Activated CD4-positive, alpha-beta T cell treated with anti-CD3 and anti-CD28 coated beads, Interleukin-2, amount 50 U/mL, for 1 hour (primary cell): ENCODE results near the gene ANAPC16.
"Not testable (repeated sequence)": the region's sequence is repeated elsewhere in the genome, so short reads cannot be mapped to it uniquely, and the experiment has no call there.

Source experiments
- DNase-seq: peaks from one replicate; pipeline ENCODE4 v3.0.0-alpha.2; 2020

Gene ANAPC16

DNA sequence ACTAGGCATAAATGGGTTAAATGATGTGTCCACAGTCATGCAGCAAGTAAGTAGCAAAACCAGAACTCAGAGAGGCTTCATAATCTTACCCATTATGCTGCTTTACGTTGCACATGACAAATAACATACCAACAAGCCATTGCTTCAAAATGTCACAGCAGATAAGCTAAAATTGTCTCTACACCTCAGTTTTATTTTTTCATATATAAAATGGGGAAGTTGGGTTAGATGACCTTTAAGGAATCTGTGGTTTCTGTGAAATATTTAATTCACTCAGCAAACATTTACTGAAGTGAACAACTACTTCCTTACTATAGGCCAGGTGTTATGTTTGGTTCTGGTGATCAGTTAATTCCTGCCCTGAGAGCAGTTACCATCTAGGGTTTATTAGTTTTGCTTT lies 2.5 kb downstream of the ANAPC16 start:
- DNase-seq: no peak

- DNase-seq: no peak
Measured at GRCh38 chr10:72218726-72219125, 2.9 kb downstream of the ANAPC16 start.

DNA sequence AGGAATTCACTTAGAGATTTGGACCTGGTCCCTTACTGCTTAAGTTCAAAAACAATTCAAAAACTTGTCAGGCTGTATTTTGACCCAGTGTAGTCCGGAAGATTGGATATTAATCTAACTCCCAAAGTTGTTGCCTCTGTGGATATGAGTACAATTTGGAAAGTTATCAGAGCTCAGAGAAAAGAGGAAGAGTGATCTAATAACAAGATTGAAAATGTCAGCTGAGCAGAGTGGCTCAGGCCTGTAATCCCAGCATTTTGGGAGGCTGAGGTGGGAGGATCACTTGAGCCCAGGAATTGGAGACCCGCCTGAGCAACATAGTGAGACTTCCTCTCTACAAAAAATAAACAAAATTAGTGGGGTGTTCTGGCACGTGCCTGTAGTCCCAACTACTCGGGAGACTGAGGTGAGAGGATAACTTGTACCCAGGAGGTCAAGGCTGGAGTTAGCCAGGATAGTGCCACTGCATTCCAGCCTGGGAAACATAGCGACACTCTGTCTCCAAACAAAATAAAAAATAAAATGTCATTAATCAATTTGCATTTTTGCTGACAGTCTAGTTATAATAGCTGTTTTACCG lies 3.5 kb downstream of the ANAPC16 start:
- DNase-seq: no peak

DNA sequence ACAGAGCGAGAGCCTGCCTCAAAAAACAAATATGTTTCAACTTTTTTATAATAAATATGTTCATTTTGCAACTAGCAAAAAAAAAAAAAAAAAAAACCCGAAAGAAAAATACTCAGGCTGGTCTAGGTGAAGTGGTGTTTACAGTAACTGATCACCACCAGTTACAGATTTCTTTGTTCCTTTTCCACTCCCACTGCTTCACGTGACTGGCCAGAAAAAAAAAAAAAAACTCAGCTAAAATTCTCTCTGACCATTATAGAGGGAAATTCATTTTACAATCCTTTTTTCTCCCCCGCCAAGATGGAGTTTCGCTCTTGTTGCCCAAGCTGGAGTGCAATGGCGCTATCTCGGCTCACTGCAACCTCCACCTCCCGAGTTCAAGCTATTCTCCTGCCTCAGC lies 4.8 kb downstream of the ANAPC16 start:
- no peak for DNase-seq

- DNase-seq: no peak
Measured at GRCh38 chr10:72221278-72221677, 5.5 kb downstream of the ANAPC16 start.

DNA sequence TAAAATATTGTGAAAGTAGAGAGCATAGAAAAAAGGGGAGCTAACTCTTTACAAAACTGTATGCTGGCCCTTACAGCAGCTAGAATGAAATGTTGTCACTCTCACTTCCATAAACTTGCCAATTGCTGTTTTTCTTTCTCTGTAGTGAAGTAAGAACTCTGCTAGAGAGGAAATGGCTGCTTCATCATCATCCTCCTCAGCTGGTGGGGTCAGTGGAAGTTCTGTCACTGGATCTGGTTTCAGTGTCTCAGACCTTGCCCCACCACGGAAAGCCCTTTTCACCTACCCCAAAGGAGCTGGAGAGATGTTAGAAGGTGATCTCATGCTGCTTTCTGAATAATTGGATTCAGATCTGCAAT lies 7.9 kb downstream of the ANAPC16 start:
- DNase-seq: no peak

- DNase-seq: not testable (repeated sequence)
Measured at GRCh38 chr10:72224191-72224590, 8.4 kb downstream of the ANAPC16 start.

- DNase-seq: no peak
Measured at GRCh38 chr10:72226418-72227027, 10.7 kb downstream of the ANAPC16 start.

- DNase-seq: no peak
Measured at GRCh38 chr10:72227826-72228225, 12.0 kb downstream of the ANAPC16 start.

- DNase-seq: no peak
Measured at GRCh38 chr10:72228318-72228751, 12.5 kb downstream of the ANAPC16 start.

GRCh38 chr10:72229261-72230251 lies 13.7 kb downstream of the ANAPC16 start:
- DNase-seq: no peak

DNA sequence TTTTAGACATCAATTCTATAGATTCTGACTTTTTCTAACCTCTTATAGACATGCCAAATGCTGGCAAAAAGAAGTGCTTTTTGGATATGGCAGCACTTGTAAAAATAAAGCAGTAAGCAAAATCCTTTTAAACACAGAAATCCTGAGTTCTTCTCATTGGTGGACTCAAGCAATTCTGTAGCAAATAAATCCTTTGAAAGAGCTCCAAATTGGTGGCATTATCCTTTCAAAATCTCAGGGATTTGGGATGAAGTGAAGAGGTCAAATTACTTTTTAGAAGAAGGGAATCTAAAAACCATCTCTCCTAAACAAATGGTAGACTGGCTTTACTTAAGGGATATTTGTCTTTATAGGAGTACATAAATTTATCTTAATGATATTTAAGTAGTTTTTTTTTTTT lies 17.8 kb downstream of the ANAPC16 start:
- no peak for DNase-seq

- no peak for DNase-seq
Measured at GRCh38 chr10:72234560-72235095, 18.8 kb downstream of the ANAPC16 start.

GRCh38 chr10:72235544-72236279 lies 19.9 kb downstream of the ANAPC16 start:
- DNase-seq: no peak

- DNase-seq: no peak
Measured at GRCh38 chr10:72238392-72239175, 22.8 kb downstream of the ANAPC16 start.

DNA sequence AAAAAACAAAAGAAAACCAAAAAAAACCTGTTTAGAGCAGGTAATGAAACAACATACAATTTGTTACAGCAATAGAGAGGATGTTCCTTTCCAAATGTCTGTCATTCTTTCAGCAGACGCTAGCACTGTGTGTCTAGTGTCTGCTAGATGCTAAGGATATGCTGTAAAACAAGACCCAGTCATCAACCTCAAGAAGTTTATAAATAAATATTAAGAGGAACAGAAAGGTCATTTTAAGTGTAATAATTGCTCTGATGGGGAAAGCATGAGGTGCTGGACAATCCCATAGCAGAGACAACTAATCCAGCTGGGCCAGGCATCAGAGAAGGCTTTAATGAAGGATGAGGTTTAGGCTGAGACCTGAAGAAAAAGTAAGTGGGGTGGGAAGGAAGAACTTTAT lies 23.6 kb downstream of the ANAPC16 start:
- no peak for DNase-seq

DNA sequence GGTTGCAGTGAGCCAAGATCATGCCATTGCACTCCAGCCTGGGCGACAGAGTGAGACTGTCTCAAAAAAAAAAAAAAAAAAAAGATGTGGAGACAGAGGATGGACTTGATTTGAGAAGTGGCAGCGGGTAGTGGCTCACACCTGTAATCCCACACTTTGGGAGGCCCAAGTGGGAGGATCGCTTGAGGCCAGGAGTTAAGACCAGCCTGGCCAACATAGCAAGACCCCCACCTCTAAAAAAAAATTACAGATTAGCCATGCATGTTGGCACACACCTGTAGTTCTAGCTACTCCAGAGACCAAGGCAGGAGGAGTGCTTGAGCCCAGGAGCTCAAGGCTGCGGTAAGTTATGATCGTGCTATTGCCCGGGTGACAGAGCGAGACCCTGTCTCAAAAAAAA lies 24.6 kb downstream of the ANAPC16 start:
- no peak for DNase-seq

DNA sequence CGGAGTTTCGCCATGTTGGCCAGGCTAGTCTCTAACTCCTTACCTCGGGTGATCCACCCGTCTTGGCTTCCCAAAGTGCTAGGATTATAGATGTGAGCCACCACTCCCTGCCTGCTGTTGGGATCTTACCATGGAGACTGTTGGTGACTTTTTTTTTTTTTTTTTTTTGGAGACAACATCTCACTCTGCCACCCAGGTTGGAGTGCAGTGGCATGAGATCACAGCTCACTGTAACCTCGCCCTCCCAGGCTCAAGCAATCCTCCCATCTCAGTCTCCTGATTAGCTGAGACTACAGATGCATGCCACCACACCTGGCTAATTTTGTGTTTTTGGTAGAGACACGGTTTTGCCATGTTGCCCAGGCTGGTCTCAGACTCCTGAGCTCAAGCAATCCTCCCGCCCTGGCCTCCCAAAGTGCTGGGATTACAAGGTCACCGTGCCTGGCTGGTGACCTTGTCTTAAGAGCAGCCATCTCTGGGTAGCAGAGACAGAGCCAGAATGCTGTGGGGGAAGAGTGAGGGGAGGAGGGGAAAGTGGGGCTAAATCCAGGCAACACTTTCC lies 26.0 kb downstream of the ANAPC16 start:
- DNase-seq: no peak

DNA sequence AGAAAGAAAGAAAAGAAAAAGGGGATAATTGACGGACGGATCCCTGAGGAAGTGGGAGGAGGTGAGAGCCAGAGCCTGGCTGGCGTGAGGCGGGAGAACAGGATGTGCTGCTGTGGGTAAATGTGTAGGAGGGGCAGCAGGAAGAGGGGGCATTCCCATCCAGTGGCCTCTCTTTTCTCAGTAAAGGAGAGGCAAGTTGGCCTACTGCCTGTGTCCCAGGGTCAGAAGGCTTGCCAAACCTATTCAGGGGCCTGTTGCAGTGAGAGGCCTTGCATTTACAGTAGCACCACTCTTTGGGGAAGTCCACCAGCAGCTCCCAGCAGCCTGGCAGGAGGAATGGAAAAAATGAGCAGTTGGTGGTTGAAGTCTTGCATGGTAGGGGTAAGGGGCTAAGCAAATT lies 26.9 kb downstream of the ANAPC16 start:
- DNase-seq: no peak

DNA sequence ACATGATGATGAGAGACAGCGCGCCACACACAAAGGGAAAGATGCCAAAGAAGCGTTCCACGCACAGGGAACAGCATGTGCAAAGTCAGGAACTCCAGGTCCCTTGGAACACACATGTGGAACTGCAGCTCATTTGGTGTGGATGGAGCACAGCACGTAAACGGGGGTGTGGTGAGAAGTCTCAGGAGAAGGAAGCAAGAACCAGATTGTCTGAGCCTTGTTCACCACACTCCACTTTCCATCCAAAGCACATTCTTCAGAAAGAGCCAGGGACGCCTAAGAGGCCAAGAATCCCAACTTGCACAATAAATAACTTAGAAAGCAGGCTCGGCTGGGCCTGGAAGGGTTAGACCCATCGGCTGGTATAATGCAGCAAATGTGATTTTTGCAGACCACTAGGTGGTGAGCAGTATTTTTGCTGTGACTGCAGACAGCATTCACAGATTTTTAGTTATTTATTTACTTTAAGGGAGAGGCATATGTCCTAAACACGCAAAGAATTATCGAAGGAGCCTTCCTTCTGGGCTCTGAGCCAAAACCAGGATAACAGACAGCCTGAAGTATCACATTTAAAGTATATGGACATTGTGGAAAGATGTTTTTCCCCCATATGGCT lies 28.1 kb downstream of the ANAPC16 start:
- no peak for DNase-seq

DNA sequence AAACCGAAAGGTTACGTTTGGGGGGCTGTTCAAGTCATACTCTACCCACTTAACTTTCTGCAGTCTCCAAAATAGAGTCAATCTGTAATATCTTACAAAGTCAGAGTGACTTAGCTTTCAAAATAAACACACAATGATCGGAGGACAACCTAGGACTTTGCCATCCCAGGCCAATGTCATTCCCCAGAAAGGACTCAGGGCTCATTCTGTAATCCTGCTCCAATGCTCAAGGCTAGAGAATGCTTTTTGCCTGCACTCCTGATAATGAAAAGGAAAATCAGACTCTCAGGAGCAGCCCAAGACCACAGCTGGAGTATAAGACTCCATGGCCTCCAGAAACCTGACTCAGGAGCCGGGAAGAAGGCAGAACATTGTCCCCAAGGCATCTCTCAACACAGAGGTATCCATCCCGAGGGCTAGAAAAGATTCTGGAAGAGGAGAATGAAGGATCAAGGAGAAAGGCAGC lies 28.8 kb downstream of the ANAPC16 start:
- no peak for DNase-seq
